GM18502 (cell line): ENCODE data around the gene OR2A12.
"Not testable (repeated sequence)": the region's sequence is repeated elsewhere in the genome, so short reads cannot be mapped to it uniquely, and the experiment has no call there.

Source experiments
- ATAC-seq: cut with Tn5 transposase; IDR thresholded peaks from one replicate; pipeline ENCODE4 v1.9.1; 2021; ENCODE audit warnings: mild to moderate bottlenecking; ENCODE audit not compliant: unreplicated experiment, poor library complexity

OR2A12 gene, protein sequence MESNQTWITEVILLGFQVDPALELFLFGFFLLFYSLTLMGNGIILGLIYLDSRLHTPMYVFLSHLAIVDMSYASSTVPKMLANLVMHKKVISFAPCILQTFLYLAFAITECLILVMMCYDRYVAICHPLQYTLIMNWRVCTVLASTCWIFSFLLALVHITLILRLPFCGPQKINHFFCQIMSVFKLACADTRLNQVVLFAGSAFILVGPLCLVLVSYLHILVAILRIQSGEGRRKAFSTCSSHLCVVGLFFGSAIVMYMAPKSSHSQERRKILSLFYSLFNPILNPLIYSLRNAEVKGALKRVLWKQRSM

DNA sequence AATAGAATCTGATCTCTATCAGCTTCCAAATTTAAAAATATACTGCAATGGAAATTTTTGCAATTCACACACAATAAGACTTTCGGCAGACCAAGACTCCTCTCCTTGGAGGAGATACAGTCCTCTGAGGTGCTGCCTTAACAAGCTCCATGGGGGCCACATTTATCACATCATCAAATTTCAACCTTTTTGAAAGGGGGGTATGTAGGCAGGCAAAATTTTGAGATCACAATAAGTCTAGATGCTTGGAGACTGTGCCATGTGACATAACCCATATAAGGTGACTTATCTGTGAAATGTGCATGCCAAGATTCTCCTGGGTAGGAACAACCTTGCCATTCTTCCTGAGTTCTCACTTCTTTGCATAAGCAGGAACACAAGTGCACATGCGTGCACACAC lies at the start of gene OR2A12:
TSS of gene OR2A12 (plus strand) at position 301 of the 400 bp plus-strand sequence. CDS start 8,830 bp downstream, outside the sequence.
- no peak for ATAC-seq

DNA sequence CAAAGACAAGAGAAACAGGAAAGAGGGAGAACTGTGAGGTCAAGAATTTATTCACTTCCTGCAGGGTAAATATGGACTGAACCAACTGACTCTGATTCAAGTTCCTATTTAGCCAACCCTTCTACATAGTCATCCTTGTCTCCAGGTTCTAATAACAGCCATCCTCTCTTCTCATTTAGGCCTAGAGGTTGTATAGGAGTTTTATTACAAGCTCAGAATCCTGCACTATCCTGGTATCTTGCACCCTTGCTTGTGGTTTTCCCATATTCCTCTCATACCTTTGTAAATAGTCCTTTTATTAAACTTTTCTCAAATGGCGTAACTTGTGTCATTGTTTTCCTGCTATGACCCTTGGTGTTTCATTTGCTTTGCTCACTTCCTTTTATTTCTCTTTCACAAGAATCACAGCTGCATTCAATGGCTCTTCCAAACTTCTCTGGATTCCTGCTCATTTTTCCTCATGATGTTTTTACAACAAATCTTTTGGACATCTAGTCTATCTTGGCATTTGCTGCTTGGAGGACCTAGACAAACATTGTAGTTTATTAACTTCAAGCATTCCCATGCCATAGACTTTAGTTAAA lies 49.7 kb upstream of the OR2A12 start:
- no peak for ATAC-seq

DNA sequence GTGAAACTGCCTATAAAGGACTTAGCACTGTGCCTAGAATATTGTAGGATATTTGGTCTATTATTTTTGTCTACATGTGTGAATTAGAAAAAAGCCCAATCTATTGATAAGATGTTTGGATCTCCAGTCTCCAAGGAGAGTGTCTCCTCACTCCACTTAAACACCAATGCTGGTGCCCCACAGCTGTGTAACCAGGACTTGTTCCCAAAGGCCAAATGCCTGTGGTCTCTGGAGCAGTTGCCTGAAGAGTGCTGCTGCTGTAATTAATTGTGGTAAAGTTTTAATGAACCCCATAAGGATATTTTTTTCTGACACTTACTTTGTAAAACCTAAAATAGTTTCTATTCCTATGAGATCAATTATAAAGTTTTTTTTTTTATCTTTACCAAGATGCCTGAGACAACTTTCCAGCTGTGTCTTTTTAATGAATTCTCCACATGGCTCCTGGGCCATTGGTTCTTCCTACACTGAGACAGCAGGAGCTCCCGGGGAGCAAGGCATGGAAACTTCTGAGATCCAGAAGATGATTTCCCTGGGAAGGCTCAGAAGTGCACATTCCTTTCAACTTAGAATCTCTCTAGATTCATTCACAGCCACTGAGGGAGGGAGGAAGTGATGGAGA lies 48.6 kb upstream of the OR2A12 start:
- no peak for ATAC-seq

DNA sequence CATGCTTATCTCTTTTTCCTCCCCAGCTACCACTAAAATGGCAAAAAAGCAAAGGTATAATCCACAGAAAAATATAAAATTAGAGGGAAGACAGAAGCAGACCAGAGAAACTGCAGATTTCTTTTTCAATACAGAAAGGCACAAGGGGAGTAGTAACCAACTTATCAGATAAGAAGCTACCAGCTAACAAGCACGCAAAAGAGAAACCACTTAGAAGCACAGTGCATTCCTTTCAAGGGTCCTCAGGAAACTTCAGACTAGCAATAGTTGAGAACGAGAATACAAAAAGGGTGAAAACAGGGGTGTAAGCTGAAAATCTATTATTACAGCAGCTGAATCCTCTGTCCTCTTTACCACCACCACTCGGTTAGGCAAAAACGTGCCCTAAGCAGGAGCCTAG lies 47.2 kb upstream of the OR2A12 start:
- ATAC-seq, result no peak

DNA sequence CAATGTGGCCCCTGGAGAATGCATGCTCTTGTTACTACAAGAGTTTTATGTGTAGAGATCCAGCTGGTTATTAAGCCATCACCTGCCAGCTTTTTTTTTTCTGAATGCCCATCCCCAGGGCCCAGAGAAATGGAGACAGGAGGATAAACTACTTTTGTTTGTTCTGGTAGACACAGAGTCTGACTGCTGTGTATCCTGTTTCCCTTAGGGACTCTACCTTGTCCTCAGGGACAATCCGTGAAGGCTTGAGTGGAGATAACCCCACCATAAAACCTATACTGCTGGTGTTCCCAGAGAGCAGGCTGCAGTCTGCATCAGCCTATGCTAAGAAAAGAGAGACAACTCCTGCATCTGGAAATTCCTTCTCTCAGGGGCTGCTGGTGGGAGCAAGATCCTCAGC lies 37.4 kb upstream of the OR2A12 start, which contains the start of gene OR2A5:
TSS of gene OR2A5 (plus strand) at position 301 of the 400 bp plus-strand sequence. CDS start 1,454 bp downstream, outside the sequence.
- no peak for ATAC-seq

DNA sequence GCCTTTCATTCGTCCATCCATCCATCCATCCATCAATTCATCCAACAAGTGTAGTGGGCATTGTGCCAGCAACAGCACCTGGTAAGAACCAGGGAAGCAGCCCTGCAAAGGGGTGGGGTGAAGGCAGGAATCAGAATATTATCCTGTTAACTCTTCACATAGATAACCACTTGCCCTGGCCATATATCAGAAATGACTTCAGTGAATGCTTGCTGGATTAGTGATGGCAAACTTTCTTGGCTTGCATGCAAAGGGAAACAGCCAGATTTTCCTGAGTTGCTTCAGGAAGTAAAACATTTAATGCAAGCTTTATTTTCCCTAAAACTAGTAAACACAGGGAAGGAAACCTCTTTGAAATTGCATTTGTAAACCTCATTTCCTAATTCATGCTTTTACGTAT lies 36.6 kb upstream of the OR2A12 start:
- ATAC-seq, result no peak

DNA sequence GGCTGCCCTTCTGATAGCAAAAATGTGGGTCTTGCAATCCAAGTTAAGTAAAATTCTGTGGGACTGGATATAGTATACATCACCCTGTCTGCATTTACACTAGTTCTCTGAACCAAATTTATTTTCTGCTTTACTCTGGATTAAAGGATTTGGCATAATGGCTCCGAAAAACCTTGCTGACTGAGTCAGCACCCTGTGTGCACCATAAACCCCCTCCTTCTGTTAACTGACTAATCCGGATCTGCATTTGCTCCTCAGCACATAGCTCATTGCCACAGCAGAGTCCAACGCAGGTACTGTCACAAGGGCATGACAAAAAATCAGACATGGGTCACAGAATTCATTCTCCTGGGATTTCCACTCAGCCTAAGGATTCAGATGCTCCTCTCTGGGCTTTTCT lies 36.0 kb upstream of the OR2A12 start:
- ATAC-seq, result no peak

DNA sequence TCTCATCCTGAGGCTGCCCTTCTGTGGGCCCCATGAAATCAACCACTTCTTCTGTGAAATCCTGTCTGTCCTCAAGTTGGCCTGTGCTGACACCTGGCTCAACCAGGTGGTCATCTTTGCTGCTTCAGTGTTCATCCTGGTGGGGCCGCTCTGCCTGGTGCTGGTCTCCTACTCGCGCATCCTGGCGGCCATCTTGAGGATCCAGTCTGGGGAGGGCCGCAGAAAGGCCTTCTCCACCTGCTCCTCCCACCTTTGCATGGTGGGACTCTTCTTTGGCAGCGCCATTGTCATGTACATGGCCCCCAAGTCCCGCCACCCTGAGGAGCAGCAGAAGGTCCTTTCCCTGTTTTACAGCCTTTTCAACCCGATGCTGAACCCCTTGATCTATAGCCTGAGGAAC lies 35.2 kb upstream of the OR2A12 start:
- not testable (repeated sequence) for ATAC-seq

DNA sequence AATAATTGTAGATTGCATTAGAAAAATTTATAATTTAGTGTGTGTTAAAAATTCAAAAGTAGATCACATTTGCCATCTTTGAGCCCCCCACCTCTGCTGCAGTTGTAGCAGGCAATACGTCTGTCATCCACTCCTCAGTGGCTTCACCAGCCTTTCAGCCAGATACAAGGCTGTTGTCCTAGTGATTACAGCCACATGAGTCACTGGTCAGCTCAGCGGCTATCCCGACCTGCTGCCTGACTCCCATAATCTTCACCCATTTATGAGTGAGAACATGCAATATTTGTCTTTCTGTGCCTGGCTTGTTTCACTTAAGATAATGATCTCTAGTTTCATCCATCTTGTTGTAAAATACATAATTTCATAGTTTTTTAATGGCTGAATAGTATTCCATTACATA lies 28.1 kb upstream of the OR2A12 start:
- ATAC-seq, result no peak

DNA sequence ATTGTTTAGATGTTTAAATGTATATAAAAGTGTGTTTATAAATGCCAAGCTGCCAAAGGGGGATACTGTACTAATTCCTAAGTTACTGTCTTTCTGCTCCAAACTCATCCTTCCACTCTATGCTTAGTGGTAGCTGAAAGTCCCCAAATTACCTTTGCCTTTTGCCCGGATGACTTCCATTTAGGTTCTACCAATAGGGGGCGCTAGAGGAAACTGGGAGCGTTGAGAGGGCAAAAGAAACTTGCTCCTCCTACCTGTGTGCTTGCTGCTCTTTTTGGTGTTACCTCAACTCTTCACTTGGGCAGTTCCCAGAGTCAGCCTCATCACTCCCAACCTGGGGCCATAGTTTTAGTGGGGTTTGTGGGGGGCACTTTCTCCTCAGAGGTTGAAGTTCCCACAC lies 22.4 kb upstream of the OR2A12 start:
- no peak for ATAC-seq

DNA sequence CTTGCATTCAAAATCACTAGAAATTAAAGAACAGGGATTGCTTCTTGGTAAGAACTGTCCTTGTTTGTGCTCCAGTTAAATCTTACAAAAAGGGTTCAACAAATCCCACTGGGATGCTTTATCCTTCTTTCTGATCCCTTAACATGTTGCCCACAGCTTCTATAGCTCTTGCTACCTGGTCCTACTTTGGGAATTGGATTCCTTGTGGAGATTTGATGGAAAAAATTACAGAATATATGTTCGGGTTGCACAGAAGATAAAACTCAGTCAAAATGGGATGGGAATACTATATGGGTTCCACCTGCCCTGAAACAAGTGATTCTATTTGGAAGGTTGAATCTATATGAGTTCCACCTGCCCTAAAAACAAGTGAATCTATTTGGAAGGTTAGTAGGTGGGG lies 16.6 kb upstream of the OR2A12 start, which contains the start of gene OR2A25:
TSS of gene OR2A25 (plus strand) at position 301 of the 400 bp plus-strand sequence. CDS start 4,409 bp downstream, outside the sequence.
- ATAC-seq, result no peak

DNA sequence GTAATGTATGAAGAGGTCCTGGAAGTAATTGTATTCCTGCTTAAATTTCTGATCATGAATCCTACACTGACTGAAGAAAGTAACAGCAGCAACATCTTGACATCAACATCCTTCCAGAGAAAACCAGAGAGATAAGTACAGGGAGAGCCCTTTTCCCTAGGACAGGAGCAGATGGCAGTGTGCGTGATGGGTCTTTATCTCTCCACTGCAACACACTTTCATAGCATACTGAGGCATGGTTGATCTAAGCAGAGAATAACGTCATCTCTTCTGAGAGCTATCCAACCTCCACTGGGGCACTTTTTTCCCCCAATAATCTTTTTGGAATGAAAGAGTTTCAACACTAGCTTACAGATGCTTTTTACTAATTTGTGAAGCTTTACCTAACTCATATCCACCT lies 16.1 kb upstream of the OR2A12 start:
- no peak for ATAC-seq

DNA sequence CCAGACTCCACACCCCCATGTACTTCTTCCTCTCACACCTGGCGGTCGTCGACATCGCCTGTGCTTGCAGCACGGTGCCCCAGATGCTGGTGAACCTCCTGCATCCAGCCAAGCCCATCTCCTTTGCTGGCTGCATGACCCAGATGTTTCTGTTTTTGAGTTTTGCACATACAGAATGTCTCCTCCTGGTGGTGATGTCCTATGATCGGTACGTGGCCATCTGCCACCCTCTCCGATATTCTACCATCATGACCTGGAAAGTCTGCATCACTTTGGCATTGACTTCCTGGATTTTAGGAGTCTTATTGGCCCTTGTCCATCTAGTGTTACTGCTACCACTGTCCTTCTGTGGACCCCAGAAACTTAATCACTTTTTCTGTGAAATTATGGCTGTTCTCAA lies 11.7 kb upstream of the OR2A12 start:
- no peak for ATAC-seq

DNA sequence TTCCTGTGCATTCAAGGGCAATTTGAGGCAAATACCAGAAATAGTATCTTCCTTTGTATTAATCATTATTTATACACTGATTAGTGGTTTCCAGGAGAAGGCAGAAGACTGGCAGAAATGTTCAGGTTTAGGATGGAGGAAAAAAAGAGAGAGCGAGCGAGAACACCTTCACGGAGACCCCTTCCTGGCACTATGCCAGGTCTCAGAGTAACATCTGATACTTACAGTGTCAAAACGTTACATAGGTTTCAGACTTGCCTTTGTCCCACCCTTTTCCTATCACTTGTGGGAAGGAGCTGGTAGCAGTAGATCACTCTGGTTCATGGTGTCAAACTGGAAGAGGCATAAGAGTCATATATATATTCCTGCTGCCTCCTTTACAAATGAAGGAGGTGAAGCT lies 652 bp downstream of the OR2A12 start:
- ATAC-seq, result no peak

DNA sequence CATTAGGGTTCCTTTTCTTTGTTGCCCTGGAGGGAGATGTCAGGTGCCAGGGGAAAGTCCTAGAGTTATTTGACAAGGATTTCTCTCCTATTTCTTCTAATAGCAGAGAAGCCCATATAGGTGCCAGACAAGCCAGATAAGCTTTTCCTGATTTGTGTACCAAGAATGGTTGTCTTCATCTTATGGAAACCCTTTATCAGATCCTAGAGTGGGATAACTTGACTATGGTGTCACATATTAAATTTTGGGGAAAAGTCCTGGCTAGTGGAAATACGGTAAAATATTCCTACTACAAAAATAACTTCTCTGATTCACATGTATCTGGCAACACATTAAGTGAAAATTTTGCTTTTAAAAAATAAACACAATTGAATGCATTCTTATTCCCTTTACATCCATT lies 1.2 kb downstream of the OR2A12 start:
- ATAC-seq, result no peak

DNA sequence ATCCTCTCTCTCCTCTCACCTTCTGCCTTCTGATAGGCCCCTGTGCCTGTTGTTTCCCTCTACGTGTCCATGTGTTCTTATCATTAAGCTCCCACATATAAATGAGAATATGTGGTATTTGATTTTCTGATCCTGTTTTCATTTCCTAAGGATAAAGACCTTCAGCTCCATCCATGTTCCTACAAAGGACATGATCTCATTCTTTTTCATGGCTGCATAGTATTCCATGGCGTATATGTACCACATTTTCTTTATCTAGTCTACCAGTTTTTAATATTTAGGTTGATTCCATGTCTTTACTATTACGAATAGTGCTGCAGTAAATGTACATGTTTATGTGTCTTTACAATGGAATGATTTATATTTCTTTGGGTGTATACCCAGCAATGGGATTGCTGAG lies 4.6 kb downstream of the OR2A12 start:
- ATAC-seq, result no peak

DNA sequence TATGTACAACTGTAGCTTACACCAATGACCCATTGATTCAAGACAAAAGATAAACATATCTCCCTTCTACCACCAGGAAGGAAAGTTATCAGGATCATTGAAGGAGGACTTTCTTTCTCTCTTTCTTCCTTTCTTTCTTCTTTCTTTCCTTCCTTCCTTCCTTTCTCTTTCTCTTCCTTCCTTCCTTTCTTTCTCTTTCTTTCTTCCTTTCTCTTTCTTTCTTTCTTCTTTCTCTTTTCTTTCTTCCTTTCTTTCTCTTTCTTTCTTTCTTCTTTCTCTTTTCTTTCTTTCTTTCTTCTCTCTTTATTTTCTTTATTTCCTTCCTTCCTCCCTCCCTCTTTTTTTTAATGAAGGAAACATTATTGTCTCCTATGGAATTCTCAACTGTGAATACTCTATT lies 12.7 kb downstream of the OR2A12 start:
- ATAC-seq, result no peak

DNA sequence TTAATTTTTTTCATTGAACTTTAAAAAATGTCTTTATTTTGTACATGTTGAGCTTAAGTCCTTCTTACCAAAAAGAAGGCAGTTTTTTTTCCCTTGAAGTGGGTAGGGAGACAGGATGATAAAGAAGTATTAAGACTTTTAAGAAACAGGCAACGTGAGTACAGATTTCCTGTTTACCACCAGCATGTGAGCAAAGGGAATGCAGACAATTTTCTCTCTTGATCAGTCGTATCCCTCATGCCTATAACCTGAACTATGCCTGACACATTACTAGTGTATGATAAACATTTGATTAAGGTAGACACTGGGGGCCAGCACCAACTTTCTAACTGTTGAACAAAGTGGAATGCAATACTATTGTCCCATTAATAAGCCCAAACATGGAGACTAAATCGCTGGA lies 14.5 kb downstream of the OR2A12 start:
- no peak for ATAC-seq

DNA sequence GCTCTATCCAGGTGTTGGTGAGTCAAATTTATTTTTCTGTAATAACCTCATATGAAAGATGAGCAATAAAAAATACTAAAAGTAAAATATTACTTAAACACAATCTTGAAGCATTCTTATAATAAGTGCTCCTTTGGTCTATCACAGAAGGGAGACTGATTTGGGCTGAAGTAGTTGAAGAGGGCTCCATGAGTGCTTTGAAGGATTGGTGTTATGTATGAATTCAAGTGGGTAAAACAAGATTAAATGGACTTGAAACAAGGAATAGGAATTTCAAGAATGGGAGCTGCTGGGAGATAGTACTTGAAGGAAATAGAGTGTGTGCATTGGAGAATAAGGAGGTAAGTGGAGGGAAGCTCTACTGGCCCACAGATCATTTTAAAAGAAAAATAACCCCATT lies 16.0 kb downstream of the OR2A12 start:
- ATAC-seq, result no peak

DNA sequence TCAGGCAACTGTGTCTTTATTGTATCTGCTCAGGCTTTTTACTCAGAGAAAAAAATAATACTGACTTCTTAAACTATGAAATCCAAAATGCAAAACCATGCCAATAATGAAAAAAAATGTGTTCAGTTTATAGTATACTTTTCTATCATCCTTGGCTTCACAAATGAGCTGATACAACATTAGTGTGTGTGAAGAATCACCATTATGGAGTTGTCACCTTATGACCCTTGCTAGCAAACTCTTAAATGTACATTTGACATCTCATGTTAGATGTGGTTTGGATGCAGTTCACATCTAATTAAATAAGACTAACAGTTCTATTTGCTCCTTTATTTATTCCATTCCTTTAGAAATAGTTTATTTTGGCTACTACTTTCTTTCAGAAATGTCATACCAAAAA lies 19.1 kb downstream of the OR2A12 start:
- ATAC-seq, result no peak

DNA sequence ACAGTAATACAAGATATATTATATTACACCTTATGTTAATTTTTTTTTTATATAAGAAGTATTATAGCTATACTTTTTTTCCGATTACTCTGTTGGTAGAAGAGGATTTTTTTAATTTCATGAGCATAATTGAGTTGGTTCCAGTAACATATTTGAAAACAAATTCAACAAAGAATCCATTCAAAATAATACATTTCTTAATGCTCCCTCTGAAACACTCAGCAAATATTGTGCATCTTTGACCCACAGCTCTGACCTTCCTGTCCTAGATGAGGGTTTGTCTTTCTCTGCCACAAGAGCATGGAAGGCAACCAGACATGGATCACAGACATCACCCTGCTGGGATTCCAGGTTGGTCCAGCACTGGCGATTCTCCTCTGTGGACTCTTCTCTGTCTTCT lies 23.2 kb downstream of the OR2A12 start, which contains the start of gene OR2A2:
TSS of gene OR2A2 (plus strand) at position 301 of the 400 bp plus-strand sequence. CDS start at position 301, 0 bp downstream.
- no peak for ATAC-seq
